NCI-H510A (cell line): Measurements from ENCODE around the gene CPEB1.
A peak's percentile ranks its signal among the peaks of the same experiment; 100 is the strongest.

Experiments used
- DNase-seq: peaks from one replicate; lab custom pipeline; 2025; lab: John Stamatoyannopoulos, UW

The CPEB1 gene

GRCh38 chr15:82647045-82647834, at the start of gene CPEB1:
CPEB1 (minus strand) TSS chr15:82647363; CDS start chr15:82628459, 18,904 bp downstream.
- DNase-seq = no peak

DNA sequence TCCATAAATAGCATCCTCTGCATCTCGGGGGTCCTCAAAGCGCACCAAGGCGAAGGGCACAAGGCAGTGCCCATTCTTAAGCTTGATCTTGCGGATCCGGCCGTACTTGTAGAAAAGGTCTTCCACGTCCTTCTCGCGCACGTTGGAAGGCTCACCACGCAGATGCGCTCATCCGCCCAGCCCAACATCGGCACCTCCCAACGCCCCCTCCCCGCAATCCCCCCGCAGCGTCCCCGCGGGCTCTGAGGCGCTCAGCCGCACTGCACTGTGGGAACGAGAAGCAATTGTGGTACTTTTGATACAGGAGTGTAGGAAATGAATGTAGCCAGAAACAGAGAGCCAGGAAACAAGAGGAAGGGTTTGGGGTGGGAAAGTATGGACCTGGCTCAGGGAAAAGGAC, 45.0 kb upstream of the CPEB1 start:
- no peak for DNase-seq

DNA sequence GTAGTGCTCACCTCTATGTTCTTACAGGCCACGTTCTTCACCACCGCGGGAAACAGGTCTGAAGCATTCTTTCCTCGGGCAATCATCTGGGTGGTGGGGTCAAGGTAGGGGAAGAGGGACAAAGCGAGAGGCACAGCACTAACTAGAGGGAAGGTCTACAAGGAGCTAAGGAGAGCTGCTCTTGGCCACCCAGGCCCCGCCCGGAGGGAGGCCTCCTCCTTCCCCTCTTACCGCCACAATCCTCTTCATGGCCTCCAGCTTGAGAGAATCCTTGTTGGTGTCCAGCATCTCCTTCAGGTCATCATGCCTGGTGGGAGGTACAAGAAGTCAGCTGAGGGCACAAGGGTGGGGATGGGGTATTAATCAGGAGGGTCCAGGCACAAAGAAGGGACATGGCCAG, 42.0 kb upstream of the CPEB1 start:
- no peak for DNase-seq

DNA sequence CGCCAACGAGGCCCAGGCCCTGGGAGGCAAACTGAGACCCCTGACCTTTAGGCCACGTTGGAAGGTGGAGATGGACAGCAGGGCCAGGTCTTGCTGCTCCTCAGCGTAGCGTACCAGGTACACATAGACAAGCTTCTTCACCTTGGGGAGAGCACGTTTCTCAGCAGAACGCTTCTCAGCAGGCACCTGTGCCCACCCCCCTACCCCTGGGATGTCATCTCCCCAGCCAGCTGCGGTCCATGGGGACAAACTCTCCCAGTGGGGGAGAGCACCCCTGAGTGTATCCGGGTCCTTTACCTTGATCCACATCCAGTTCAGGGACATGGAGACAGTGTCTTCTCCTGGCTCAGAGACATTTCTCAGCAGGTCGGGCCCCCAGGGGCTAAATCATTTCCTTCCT, 41.5 kb upstream of the CPEB1 start:
- DNase-seq = no peak

DNA sequence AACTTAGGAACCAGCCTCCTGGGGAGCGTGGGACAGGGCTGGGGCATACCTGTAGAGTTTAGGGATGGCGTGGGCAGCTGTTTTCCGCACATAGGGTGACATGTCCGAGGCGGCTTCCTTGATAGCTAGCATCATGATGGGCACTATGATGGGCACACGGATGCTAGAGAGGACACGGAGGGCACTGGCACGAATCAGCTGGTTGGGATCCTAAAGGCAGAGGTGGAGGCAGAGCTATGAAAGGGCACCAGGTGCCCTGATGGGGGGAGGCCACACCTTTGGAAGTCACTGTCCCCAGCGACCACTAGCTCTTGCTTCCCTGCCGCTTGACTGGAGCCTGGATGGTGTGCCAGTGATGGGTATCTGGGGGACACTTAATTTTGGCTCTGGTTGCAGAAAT, 34.2 kb upstream of the CPEB1 start:
- DNase-seq = no peak

GRCh38 chr15:82680200-82681102, 33.3 kb upstream of the CPEB1 start:
- DNase-seq = peak; percentile 60

DNA sequence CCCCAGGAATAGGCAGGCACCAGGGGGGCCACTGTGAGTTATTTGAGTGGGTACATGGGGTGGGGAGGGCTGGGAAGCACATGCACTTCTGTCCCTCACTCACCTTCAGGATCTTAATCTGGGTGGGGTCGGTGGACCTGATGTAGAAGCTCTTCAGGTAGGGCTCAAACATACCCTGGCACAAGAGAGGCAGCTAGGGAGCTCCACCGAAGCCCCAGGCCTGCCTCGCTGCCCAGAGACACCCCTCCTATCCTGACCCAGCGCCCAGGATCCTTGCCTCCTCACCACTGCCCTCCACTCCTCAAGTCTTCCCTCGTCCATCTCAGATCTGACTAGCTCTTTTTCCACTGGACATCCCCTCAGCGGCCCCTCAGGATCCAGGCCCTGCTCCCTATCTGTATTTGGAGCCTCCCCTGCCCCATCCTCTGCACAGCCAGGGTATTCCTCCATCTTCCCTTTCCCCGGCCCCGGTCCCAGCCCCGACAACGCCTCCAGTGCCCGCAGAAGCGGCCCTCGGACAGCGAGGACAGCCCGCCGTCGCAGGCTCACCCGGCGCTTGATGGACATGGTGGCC, 32.5 kb upstream of the CPEB1 start:
- DNase-seq = no peak

DNA sequence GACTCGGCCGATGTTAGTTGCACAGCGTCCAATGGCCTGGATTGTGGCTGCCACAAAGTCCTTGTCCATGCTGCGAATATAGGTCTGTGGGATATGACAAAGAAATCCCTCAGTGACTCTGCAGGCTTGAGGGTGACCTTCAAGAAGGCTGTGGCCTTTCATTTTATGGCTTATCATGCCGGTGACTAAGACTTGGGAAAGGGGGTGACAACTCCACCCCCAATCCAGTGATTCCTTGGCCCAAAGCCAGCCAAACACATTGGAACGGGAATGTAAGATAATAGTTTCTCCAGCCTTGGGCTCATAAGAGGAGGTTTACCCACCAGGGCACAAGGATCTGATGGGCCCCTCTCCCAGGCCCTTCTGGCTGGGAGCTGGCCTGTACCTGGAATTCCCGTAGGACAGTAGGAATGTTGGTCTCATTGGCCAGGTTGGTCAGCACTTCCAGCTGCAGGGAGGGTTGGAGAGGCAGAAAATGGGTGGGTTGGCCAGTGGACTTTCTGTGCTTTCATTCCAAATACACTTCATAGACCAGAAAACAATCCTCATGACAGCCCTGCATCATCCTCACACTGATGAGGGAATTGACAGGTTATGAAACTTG, 30.7 kb upstream of the CPEB1 start:
- no peak for DNase-seq

GRCh38 chr15:82674873-82675272, 27.7 kb upstream of the CPEB1 start:
- no peak for DNase-seq

GRCh38 chr15:82670699-82671098, 23.5 kb upstream of the CPEB1 start:
- DNase-seq = no peak

DNA sequence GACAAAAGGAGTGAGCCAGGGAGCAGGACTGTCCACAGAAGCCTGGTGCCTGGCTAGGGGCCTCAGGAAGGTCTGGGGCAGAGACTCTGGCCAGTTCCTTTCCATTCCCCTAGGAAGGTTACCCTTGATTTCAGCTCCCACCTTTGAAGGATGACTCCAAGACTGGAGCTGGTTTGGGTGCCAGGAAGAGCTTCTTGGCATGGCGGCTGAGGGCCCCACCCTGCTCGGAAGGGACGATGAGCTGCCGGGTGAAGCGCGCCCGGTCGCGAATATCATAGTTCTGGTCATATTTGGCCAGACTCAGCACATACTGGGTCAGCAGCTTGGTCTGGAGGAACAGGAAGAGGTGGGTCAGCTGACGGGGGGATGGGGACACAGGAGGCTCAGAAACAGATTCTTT, 19.4 kb upstream of the CPEB1 start:
- DNase-seq = no peak

GRCh38 chr15:82664021-82664420, 16.9 kb upstream of the CPEB1 start:
- DNase-seq = no peak

DNA sequence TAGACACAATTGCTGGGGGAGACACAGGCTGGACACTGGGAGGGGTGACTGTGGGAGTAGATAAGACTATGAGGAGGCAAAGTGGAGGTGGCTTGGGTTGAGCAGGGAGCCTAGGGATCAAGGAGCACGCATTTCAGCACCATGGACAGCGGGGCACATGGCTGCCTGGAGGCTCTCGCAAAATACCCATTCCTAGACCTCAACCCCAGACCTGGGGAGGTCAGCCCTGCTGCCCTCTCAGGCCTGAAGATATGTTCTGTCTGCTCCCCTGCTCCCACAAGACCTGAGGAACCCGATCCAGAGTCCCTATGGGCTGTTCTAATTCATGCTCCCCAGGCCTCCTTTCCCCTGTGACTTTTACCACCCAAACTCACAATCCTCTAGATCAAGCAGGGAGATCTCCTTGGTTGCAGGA, 16.0 kb upstream of the CPEB1 start:
- no peak for DNase-seq

GRCh38 chr15:82662641-82663040, 15.5 kb upstream of the CPEB1 start:
- DNase-seq = no peak

DNA sequence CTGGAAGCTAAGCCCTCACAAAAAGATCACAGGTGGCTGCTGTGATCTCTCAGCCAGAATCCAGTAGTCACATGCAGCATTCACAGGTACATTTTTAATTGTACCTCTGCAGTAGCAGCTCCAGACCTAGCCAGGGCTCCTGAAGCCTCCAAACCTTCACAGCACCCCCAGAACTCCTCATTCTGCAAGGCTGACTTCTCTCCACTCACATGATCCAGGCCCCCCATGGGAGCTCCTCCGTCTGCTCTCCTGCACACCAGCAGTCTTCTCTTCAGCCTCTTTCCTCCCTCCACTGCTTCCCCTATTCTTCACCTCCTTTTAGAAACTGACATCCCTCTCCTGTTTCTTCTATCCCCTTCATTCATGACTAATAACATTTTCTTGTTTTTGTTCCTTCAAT, 13.2 kb upstream of the CPEB1 start:
- DNase-seq = no peak

DNA sequence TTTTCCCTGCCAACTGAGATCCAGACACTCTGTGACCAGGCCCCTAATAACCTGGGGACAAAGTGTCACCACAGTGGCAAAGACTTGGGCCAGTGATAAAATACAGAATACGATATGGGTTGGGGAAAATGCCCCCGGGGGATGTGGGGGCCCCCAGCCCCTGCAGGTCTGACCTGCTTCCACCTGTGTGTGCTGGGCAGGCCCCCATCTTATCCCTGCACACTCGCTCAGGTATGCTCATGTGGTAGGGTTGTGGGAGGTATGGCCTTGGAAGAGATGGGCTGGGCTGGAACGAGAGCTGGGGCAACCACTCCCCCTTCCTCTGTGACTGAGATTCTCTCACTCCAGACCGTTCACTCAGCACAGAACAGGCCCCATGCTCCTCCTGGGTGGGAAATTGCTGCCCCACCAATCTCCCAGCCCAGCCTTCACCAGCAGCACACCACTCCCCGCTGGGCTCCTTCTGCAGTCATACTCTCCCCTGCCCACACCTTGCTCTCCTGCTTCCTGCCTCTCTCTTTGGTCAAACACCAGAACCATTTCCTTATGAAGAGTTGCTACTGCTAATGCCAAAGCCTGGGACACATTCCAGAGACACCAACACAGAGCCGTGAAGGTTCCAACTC, 9.6 kb upstream of the CPEB1 start:
- no peak for DNase-seq

GRCh38 chr15:82655606-82656005, 8.4 kb upstream of the CPEB1 start:
- DNase-seq = no peak

GRCh38 chr15:82653483-82654168, 6.5 kb upstream of the CPEB1 start:
- no peak for DNase-seq

GRCh38 chr15:82651708-82652107, 4.5 kb upstream of the CPEB1 start:
- DNase-seq = no peak

GRCh38 chr15:82650046-82650670, 3.0 kb upstream of the CPEB1 start:
- no peak for DNase-seq
